GM21528 (cell line): ENCODE measurements around the gene SLF2.

Source experiments
- ATAC-seq: cut with Tn5 transposase; IDR thresholded peaks from one replicate; pipeline ENCODE4 v1.9.1; 2021; ENCODE audit warnings: mild to moderate bottlenecking, moderate library complexity; ENCODE audit not compliant: unreplicated experiment, low FRiP score

Gene SLF2

GRCh38 chr10:100912605-100913469 lies at the start of gene SLF2:
TSS of gene SLF2 (plus strand) at chr10:100912963. CDS start at chr10:100913111, 148 bp downstream.
- ATAC-seq, result peak; percentile 94

GRCh38 chr10:100863433-100863832 lies 49.3 kb upstream of the SLF2 start:
- no peak for ATAC-seq

GRCh38 chr10:100864036-100864885 lies 48.5 kb upstream of the SLF2 start:
- no peak for ATAC-seq

GRCh38 chr10:100864978-100865377 lies 47.8 kb upstream of the SLF2 start:
- ATAC-seq, result no peak

GRCh38 chr10:100866010-100866409 lies 46.8 kb upstream of the SLF2 start:
- ATAC-seq, result no peak

GRCh38 chr10:100866575-100867098 lies 46.1 kb upstream of the SLF2 start:
- no peak for ATAC-seq

GRCh38 chr10:100867261-100867963 lies 45.4 kb upstream of the SLF2 start:
- ATAC-seq, result no peak

GRCh38 chr10:100868382-100868781 lies 44.4 kb upstream of the SLF2 start:
- ATAC-seq, result no peak

GRCh38 chr10:100869399-100869798 lies 43.4 kb upstream of the SLF2 start:
- ATAC-seq, result no peak

GRCh38 chr10:100872034-100872791 lies 40.5 kb upstream of the SLF2 start:
- no peak for ATAC-seq

GRCh38 chr10:100873146-100873826 lies 39.5 kb upstream of the SLF2 start:
- no peak for ATAC-seq

GRCh38 chr10:100873827-100874326 lies 38.9 kb upstream of the SLF2 start:
- no peak for ATAC-seq

GRCh38 chr10:100874702-100875483 lies 37.9 kb upstream of the SLF2 start:
- no peak for ATAC-seq

GRCh38 chr10:100875484-100876166 lies 37.1 kb upstream of the SLF2 start:
- no peak for ATAC-seq

GRCh38 chr10:100876585-100877460 lies 35.9 kb upstream of the SLF2 start:
- no peak for ATAC-seq

- no peak for ATAC-seq
Measured at GRCh38 chr10:100877461-100877850, 35.3 kb upstream of the SLF2 start.
